ENCODE results near the gene MASP2.
A peak's percentile ranks its signal among the peaks of the same experiment; 100 is the strongest.

The MASP2 gene

DNA sequence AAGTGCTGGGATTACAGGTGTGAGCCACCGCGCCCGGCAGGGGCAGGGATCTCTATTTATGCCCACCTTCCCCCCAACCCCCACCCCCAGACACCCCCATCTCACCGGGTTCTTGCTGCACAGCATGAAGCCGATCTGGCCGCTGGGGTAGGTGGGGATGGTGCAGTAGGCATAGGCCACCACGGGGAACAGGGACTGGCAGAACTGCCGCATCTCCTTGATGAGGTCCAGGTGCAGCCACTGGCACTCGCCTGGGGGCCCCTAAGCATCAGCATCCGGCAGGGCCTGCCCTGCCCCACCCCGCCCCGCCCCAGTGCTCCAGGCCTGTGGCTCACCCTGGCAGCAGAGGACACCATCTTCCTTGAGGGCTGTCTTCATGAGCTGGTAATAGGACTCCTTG, 8.6 kb upstream of the MASP2 start:
- no peak for TF ChIP-seq CTCF (IDR thresholded peaks at IDR 0.05; ENCODE audit: low read depth, low read length)
- no peak overlapping the region for H3K4me3 ChIP-seq (ENCODE audit: low read depth, low read length)
- no peak overlapping the region for H3K27ac ChIP-seq
- peaks cover 31% of the 10 kb centered on the region for H3K36me3 ChIP-seq
- no peaks in the 10 kb centered on the region for H3K9me3 ChIP-seq (ENCODE audit: severe bottlenecking)
- no peaks in the 10 kb centered on the region for H3K27me3 ChIP-seq (ENCODE audit: insufficient read depth, low read depth, severe bottlenecking)
- DNase-seq = no peak

- Histone ChIP-seq H3K9me3 (ENCODE audit: severe bottlenecking) (no peaks in the 10 kb centered on the region), H3K36me3 (peaks cover 31% of the 10 kb centered on the region), H3K27me3 (ENCODE audit: insufficient read depth, low read depth, severe bottlenecking) (no peaks in the 10 kb centered on the region), H3K27ac (no peak overlapping the region), H3K4me3 (ENCODE audit: low read depth, low read length) (no peak overlapping the region)
- no peak for DNase-seq
- TF ChIP-seq CTCF (IDR thresholded peaks at IDR 0.05; ENCODE audit: low read depth, low read length) = 0 out of 2 replicates have a peak, but pooled peaks have one; percentile 21
These were observed 7.6 kb upstream of the MASP2 start for GRCh38 chr1:11054666-11055065.

GRCh38 chr1:11054181-11054580, 7.1 kb upstream of the MASP2 start:
- H3K36me3 ChIP-seq = peaks cover 31% of the 10 kb centered on the region
- no peak for TF ChIP-seq CTCF (IDR thresholded peaks at IDR 0.05; ENCODE audit: low read depth, low read length)
- H3K4me3 ChIP-seq (ENCODE audit: low read depth, low read length) = no peak overlapping the region
- no peak overlapping the region for H3K27ac ChIP-seq
- H3K27me3 ChIP-seq (ENCODE audit: insufficient read depth, low read depth, severe bottlenecking) = no peaks in the 10 kb centered on the region
- DNase-seq = no peak
- H3K9me3 ChIP-seq (ENCODE audit: severe bottlenecking) = no peaks in the 10 kb centered on the region

GRCh38 chr1:11053758-11054137, 6.7 kb upstream of the MASP2 start:
- DNase-seq = no peak
- no peaks in the 10 kb centered on the region for H3K9me3 ChIP-seq (ENCODE audit: severe bottlenecking)
- no peak for TF ChIP-seq CTCF (IDR thresholded peaks at IDR 0.05; ENCODE audit: low read depth, low read length)
- no peak overlapping the region for H3K27ac ChIP-seq
- peaks cover 30% of the 10 kb centered on the region for H3K36me3 ChIP-seq
- H3K4me3 ChIP-seq (ENCODE audit: low read depth, low read length) = no peak overlapping the region
- H3K27me3 ChIP-seq (ENCODE audit: insufficient read depth, low read depth, severe bottlenecking) = no peaks in the 10 kb centered on the region

- TF ChIP-seq CTCF (IDR thresholded peaks at IDR 0.05; ENCODE audit: low read depth, low read length) = no peak
- Histone ChIP-seq H3K9me3 (ENCODE audit: severe bottlenecking) (no peaks in the 10 kb centered on the region), H3K27me3 (ENCODE audit: insufficient read depth, low read depth, severe bottlenecking) (no peaks in the 10 kb centered on the region), H3K36me3 (peaks cover 23% of the 10 kb centered on the region), H3K4me3 (ENCODE audit: low read depth, low read length) (peak overlapping the region; percentile 38), H3K27ac (peak overlapping the region; percentile 74)
- DNase-seq = peak; percentile 71
These were observed 6.1 kb upstream of the MASP2 start for GRCh38 chr1:11052839-11053757.
